SK-N-SH (cell line): ENCODE data around the gene OR51G1. TPM values are rescaled to one million over a fixed set of nuclear protein-coding genes. Genes with fewer than 3 reads are reported as not detected.

ENCODE experiments used
- CTCF ChIA-PET: fragments of 300-600, 350-600 bp; formaldehyde crosslinking; extraction: SDS; loops from one replicate; lab custom pipeline; 2021; lab: Yijun Ruan, JAX
- POLR2A ChIA-PET: fragments of 350-600 bp; sonication (Branson Sonifier 250); formaldehyde crosslinking; extraction: SDS; loops from one replicate; lab custom pipeline; 2020; ENCODE audit warnings: antibody characterized with exemption, inconsistent platforms; lab: Yijun Ruan, JAX
- DNase-seq: peaks from one replicate; pipeline ENCODE4 v3.0.0; 2012
- H2AFZ ChIP-seq: fragments of 200-600 bp; sonication (generic); 2 replicates; pipeline ENCODE4 v1.8.1; 2016; ENCODE audit warnings: antibody characterized with exemption, mild to moderate bottlenecking, low read depth
- H3F3A ChIP-seq: fragments of 200-600 bp; sonication (generic); replicated peaks from 2 replicates; pipeline ENCODE3; 2016; ENCODE audit warnings: antibody characterized with exemption, mild to moderate bottlenecking; ENCODE audit not compliant: insufficient read depth
- H3K27ac ChIP-seq, 2 experiments: fragments of 200-500 bp in 1 of 2; fragments of 200-600 bp in 1 of 2; sonication (Bioruptor generic) in 1 of 2; sonication (generic), shearing (Covaris generic) in 1 of 2; 2 replicates each; pipeline versions ENCODE4 v1.5.1 to v1.6.1; 2014 to 2016; ENCODE audit warnings: low read depth in 2 of 2, inconsistent platforms in 1 of 2, low read length in 1 of 2, mild to moderate bottlenecking in 1 of 2, mixed read lengths in 1 of 2
- H3K27me3 ChIP-seq: fragments of 200-600 bp; sonication (generic), shearing (Covaris generic); 2 replicates; pipeline ENCODE4 v1.6.1; 2016; ENCODE audit warnings: mixed run types; ENCODE audit not compliant: insufficient read depth
- H3K36me3 ChIP-seq, 2 experiments: fragments of 200-500 bp in 1 of 2; fragments of 200-600 bp in 1 of 2; sonication (Bioruptor generic) in 1 of 2; sonication (generic) in 1 of 2; replicated peaks in 1 of 2; 2 replicates each; pipeline versions ENCODE3 to v1.5.1; 2014 to 2016; ENCODE audit warnings: low read length in 1 of 2, mild to moderate bottlenecking in 1 of 2; ENCODE audit not compliant: insufficient read depth in 2 of 2, control insufficient read depth in 1 of 2
- H3K4me1 ChIP-seq, 2 experiments: fragments of 200-500 bp in 1 of 2; fragments of 200-600 bp in 1 of 2; sonication (Bioruptor generic) in 1 of 2; sonication (generic), shearing (Covaris generic) in 1 of 2; 2 replicates each; pipeline versions ENCODE4 v1.5.1 to v1.6.1; 2014 to 2016; ENCODE audit warnings: low read depth in 1 of 2, low read length in 1 of 2, mixed run types in 1 of 2; ENCODE audit not compliant: insufficient read depth in 2 of 2, control insufficient read depth in 1 of 2
- H3K4me2 ChIP-seq: fragments of 200-600 bp; sonication (generic), shearing (Covaris generic); 2 replicates; pipeline ENCODE4 v1.6.1; 2017; ENCODE audit warnings: mixed run types
- H3K4me3 ChIP-seq, 2 experiments: fragments of 200-500 bp in 1 of 2; fragments of 200-600 bp in 1 of 2; sonication (Bioruptor generic) in 1 of 2; sonication (generic), shearing (Covaris generic) in 1 of 2; 2 replicates each; pipeline versions ENCODE4 v1.5.1 to v1.8.1; 2014 to 2016; ENCODE audit warnings: low read depth in 2 of 2, inconsistent platforms in 1 of 2, low read length in 1 of 2, mild to moderate bottlenecking in 1 of 2, mixed read lengths in 1 of 2, moderate library complexity in 1 of 2
- H3K79me2 ChIP-seq: fragments of 200-600 bp; sonication (generic); 2 replicates; pipeline ENCODE4 v1.8.1; 2017; ENCODE audit warnings: mild to moderate bottlenecking; ENCODE audit not compliant: insufficient read depth
- H3K9ac ChIP-seq: fragments of 200-600 bp; sonication (generic); 2 replicates; pipeline ENCODE4 v1.6.1; 2017; ENCODE audit warnings: mixed run types
- H3K9me2 ChIP-seq: fragments of 200-600 bp; sonication (generic); 2 replicates; pipeline ENCODE4 v1.6.1; 2017; ENCODE audit warnings: mixed run types
- H3K9me3 ChIP-seq: fragments of 200-600 bp; sonication (generic); 2 replicates; pipeline ENCODE4 v1.6.1; 2017; ENCODE audit warnings: mixed run types, mild to moderate bottlenecking, moderate library complexity
- H4K20me1 ChIP-seq: fragments of 200-600 bp; sonication (generic); 2 replicates; pipeline ENCODE4 v1.6.1; 2017; ENCODE audit warnings: mild to moderate bottlenecking, mixed run types; ENCODE audit not compliant: insufficient read depth
- CHD2 ChIP-seq: fragments of 150-350 bp; IDR thresholded peaks from 2 replicates; pipeline ENCODE4 v1.6.1; 2018; ENCODE audit warnings: low read length; ENCODE audit not compliant: partially characterized antibody
- EP300 ChIP-seq, 2 experiments: IDR thresholded peaks; 2 replicates each; pipeline versions ENCODE4 v1.4.0 to v1.6.1; 2012; ENCODE audit warnings: borderline replicate concordance in 1 of 2, low read depth in 1 of 2, low read length in 1 of 2
- EZH2phosphoT487 ChIP-seq: fragments of 200-600 bp; sonication (generic); IDR thresholded peaks from 2 replicates; pipeline ENCODE4 v1.6.1; 2017; ENCODE audit warnings: low read depth, mixed run types, mild to moderate bottlenecking, antibody characterized with exemption, moderate library complexity, borderline replicate concordance
- FOXJ3 ChIP-seq: sonication (generic); formaldehyde crosslinking; IDR thresholded peaks from 2 replicates; pipeline ENCODE4 v1.5.1; 2020; ENCODE audit warnings: mild to moderate bottlenecking, missing genetic modification reagents
- JUND ChIP-seq: IDR thresholded peaks from 2 replicates; pipeline ENCODE4 v1.4.0; 2012
- MXI1 ChIP-seq: IDR thresholded peaks from 2 replicates; pipeline ENCODE4 v1.6.1; 2012; ENCODE audit warnings: mild to moderate bottlenecking, low read depth, low read length, improper control_type of control experiment
- RAD21 ChIP-seq: IDR thresholded peaks from 2 replicates; pipeline ENCODE4 v1.6.1; 2012; ENCODE audit warnings: mild to moderate bottlenecking, low read length
- RCOR1 ChIP-seq: fragments of 150-350 bp; IDR thresholded peaks from 2 replicates; pipeline ENCODE4 v1.6.1; 2017; ENCODE audit warnings: antibody characterized with exemption, low read length
- RXRA ChIP-seq: IDR thresholded peaks from 2 replicates; pipeline ENCODE4 v1.4.0; 2012; ENCODE audit warnings: low read depth, mild to moderate bottlenecking, borderline replicate concordance
- SIN3A ChIP-seq: IDR thresholded peaks from 2 replicates; pipeline ENCODE4 v1.6.1; 2012; ENCODE audit warnings: low read depth, mild to moderate bottlenecking, low read length, moderate library complexity, borderline replicate concordance
- TAF1 ChIP-seq: IDR thresholded peaks from 2 replicates; pipeline ENCODE4 v1.6.1; 2012; ENCODE audit warnings: low read depth, mild to moderate bottlenecking, low read length, moderate library complexity, borderline replicate concordance
- TCF12 ChIP-seq: IDR thresholded peaks from 2 replicates; pipeline ENCODE4 v1.4.0; 2012
- TEAD4 ChIP-seq: IDR thresholded peaks from 2 replicates; pipeline ENCODE4 v1.4.0; 2012; ENCODE audit warnings: mild to moderate bottlenecking, borderline replicate concordance; ENCODE audit not compliant: insufficient read depth
- YY1 ChIP-seq: IDR thresholded peaks from 2 replicates; pipeline ENCODE4 v1.4.0; 2012; ENCODE audit warnings: low read depth, mild to moderate bottlenecking
- WGBS: methylation state at CpG from one replicate; pipeline ENCODE4 v1.1.6; 2017; ENCODE audit warnings: low lambda C conversion rate; 5-methylcytosine and 5-hydroxymethylcytosine counted together
- polyA plus RNA-seq, 3 experiments: library from polyadenylated mRNA; depleted of rRNA; stranded (reverse); fragments of >200 nt; gene quantifications; 2 replicates each; pipeline ENCODE4 v1.2.3, GENCODE V29; 2012
- TF ChIP-seq, protein P1 (sequence below): fragments of 200-600 bp; sonication (generic); IDR thresholded peaks from 2 replicates; pipeline ENCODE4 v1.6.1; 2017; ENCODE audit warnings: antibody characterized with exemption, mild to moderate bottlenecking, moderate library complexity
- TF ChIP-seq, protein P2 (sequence below): IDR thresholded peaks from 2 replicates; pipeline ENCODE4 v1.4.0; 2012; ENCODE audit warnings: low read depth, borderline replicate concordance
- TF ChIP-seq, protein P3 (sequence below): fragments of 150-350 bp; IDR thresholded peaks from 2 replicates; pipeline ENCODE4 v1.6.1; 2016; ENCODE audit warnings: mild to moderate bottlenecking, low read depth, low read length
- TF ChIP-seq, protein P4 (sequence below): IDR thresholded peaks from 2 replicates; pipeline ENCODE4 v1.4.0; 2012; ENCODE audit warnings: low read depth

The OR51G1 gene
- polyA plus RNA-seq, 1 of the 3 experiments (the other 2 are of a cell fraction): not detected

DNA sequence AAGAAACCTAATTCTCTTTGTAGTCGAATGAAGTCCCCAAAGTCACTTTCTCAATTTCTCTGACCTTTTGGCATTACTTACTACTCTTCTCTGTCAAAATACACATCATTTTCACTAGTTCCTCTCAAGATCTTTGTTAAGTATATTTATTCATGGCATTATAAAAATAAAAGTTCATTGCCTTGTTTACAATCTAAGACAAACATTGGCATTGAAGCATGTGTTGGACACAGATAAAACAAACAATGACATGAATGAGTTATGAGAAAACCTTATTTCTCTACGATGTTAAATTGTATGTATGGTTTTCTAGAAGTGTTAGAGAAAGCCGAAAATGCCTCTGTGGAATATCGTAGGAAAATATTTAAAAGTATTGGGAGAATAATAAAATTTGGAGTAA lies 8.6 kb upstream of the OR51G1 start:
- WGBS: 0% methylated on average over 4 of the region's 4 CpGs
- no peaks in the 10 kb centered on the region for H3F3A ChIP-seq
- no peak overlapping the region for H3K27ac ChIP-seq
- H3K4me1 ChIP-seq: no peaks in the 10 kb centered on the region
- no peaks in the 10 kb centered on the region for H3K79me2 ChIP-seq
- no peak overlapping the region for H3K9ac ChIP-seq
- CTCF ChIA-PET: no interaction called here
- no peaks in the 10 kb centered on the region for H3K27me3 ChIP-seq
- H2AFZ ChIP-seq: no peak overlapping the region
- no peaks in the 10 kb centered on the region for H3K36me3 ChIP-seq
- no peaks in the 10 kb centered on the region for H4K20me1 ChIP-seq
- no peaks in the 10 kb centered on the region for H3K9me3 ChIP-seq
- no peak overlapping the region for H3K4me2 ChIP-seq
- no peak for DNase-seq
- no peak overlapping the region for H3K4me3 ChIP-seq
- TF ChIP-seq, protein P1, sequence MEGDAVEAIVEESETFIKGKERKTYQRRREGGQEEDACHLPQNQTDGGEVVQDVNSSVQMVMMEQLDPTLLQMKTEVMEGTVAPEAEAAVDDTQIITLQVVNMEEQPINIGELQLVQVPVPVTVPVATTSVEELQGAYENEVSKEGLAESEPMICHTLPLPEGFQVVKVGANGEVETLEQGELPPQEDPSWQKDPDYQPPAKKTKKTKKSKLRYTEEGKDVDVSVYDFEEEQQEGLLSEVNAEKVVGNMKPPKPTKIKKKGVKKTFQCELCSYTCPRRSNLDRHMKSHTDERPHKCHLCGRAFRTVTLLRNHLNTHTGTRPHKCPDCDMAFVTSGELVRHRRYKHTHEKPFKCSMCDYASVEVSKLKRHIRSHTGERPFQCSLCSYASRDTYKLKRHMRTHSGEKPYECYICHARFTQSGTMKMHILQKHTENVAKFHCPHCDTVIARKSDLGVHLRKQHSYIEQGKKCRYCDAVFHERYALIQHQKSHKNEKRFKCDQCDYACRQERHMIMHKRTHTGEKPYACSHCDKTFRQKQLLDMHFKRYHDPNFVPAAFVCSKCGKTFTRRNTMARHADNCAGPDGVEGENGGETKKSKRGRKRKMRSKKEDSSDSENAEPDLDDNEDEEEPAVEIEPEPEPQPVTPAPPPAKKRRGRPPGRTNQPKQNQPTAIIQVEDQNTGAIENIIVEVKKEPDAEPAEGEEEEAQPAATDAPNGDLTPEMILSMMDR: no peak
- TF ChIP-seq RCOR1 (no peak), FOXJ3 (CRISPR knock-in tag) (no peak), TEAD4 (no peak), EZH2phosphoT487 (no peak), TAF1 (no peak), YY1 (no peak), RAD21 (no peak), JUND (no peak)
- TF ChIP-seq, protein P2, sequence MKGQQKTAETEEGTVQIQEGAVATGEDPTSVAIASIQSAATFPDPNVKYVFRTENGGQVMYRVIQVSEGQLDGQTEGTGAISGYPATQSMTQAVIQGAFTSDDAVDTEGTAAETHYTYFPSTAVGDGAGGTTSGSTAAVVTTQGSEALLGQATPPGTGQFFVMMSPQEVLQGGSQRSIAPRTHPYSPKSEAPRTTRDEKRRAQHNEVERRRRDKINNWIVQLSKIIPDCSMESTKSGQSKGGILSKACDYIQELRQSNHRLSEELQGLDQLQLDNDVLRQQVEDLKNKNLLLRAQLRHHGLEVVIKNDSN: no peak
- TF ChIP-seq, all 33 proteins: peak for 0
- POLR2A ChIA-PET: no interaction called here
- H3K9me2 ChIP-seq: no peaks in the 10 kb centered on the region

DNA sequence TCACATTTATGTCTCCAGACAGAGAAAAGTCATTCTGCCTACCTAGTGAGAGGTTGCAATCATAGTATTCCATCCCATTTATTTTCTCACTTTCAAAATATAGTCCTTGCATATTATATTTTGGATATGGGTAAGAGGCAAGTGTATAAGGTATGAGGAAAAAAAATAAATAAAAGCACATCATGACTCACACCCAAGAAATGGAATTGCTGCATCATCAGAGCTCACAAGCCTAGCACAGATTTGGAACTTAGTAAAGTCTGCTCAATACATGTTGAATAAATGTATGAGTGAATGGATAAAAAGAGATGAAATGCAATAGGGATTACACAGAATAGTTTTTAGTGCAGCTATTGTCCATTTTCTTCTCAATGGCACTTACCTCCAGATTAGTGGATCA lies 2.5 kb upstream of the OR51G1 start:
- H2AFZ ChIP-seq: no peak overlapping the region
- CTCF ChIA-PET: no interaction called here

More for the DNA sequence above, 2.5 kb upstream of the OR51G1 start:
- Histone ChIP-seq H3K4me2 (no peak overlapping the region), H3K9ac (no peak overlapping the region), H3K4me1 (no peaks in the 10 kb centered on the region), H3K27ac (no peak overlapping the region), H4K20me1 (no peaks in the 10 kb centered on the region), H3K9me3 (no peaks in the 10 kb centered on the region), H3K9me2 (no peaks in the 10 kb centered on the region), H3K79me2 (no peaks in the 10 kb centered on the region), H3F3A (no peaks in the 10 kb centered on the region), H3K36me3 (no peaks in the 10 kb centered on the region), H3K4me3 (no peak overlapping the region), H3K27me3 (no peaks in the 10 kb centered on the region)
- TF ChIP-seq, protein P3, sequence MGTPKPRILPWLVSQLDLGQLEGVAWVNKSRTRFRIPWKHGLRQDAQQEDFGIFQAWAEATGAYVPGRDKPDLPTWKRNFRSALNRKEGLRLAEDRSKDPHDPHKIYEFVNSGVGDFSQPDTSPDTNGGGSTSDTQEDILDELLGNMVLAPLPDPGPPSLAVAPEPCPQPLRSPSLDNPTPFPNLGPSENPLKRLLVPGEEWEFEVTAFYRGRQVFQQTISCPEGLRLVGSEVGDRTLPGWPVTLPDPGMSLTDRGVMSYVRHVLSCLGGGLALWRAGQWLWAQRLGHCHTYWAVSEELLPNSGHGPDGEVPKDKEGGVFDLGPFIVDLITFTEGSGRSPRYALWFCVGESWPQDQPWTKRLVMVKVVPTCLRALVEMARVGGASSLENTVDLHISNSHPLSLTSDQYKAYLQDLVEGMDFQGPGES: no peak
- TF ChIP-seq SIN3A (no peak), EP300 (IDR thresholded peaks at IDR 0.05; ENCODE audit: borderline replicate concordance in 1 of 2, low read depth in 1 of 2, low read length in 1 of 2) (no peak), CHD2 (no peak), YY1 (no peak), RCOR1 (no peak), JUND (no peak), MXI1 (no peak), TCF12 (no peak), RXRA (no peak)
- TF ChIP-seq, protein P4, sequence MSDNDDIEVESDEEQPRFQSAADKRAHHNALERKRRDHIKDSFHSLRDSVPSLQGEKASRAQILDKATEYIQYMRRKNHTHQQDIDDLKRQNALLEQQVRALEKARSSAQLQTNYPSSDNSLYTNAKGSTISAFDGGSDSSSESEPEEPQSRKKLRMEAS: no peak
- DNase-seq: no peak
- POLR2A ChIA-PET: no interaction called here
